ENCODE results near the gene DZIP1L. TPM values are rescaled to one million over a fixed set of nuclear protein-coding genes. Genes with fewer than 3 reads are reported as not detected.

The DZIP1L gene
- total RNA-seq, 1 experiment from 2014 or later = 11.1 TPM

DNA sequence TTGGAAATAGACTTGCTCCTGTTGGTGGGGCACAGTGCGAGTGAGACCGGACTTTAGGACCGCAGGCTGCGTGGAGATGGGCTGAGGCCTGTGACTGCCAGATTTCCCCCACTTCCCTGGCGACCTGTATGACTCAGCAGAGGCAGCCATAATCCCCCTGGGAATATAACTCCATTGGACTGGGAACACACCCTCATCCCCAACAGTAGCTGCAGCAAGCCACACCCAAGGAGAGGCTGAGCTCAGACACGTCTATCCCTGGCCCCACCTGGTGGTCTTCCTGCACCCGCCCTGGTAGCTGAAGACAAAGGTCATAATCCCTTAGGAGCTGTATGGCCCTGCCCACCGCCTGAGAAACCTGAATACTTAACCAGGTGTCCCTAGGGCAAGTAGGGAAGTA is 42.6 kb downstream of the DZIP1L start:
- in situ Hi-C loops (cut with HindIII; ENCODE audit: low pct_unique_long_range_greater_than_20kb, low sequenced_read_pairs) = no loop called here
- intact Hi-C loops (cut with micrococcal nuclease; ENCODE audit: unreplicated experiment) = no loop called here
- ChIA-PET POLR2A (no interaction called here), CTCF (interaction anchor here (0.5 kb wide), 1 partner anchor 236 kb away, joined by 4 read pairs; no protein-coding TSS in a partner anchor)
- TF ChIP-seq TCF7L2 (IDR thresholded peaks at IDR 0.05; ENCODE audit: low read depth, low read length) = no peak
- TF ChIP-seq REST (IDR thresholded peaks at IDR 0.05; ENCODE audit: insufficient read depth in 1 of 2, low read depth in 2 of 2, low read length in 1 of 2) = no peak
- no peak for TF ChIP-seq SIN3A (IDR thresholded peaks at IDR 0.05; ENCODE audit: borderline replicate concordance, insufficient read depth, low read depth, low read length)
- TF ChIP-seq, protein P1, sequence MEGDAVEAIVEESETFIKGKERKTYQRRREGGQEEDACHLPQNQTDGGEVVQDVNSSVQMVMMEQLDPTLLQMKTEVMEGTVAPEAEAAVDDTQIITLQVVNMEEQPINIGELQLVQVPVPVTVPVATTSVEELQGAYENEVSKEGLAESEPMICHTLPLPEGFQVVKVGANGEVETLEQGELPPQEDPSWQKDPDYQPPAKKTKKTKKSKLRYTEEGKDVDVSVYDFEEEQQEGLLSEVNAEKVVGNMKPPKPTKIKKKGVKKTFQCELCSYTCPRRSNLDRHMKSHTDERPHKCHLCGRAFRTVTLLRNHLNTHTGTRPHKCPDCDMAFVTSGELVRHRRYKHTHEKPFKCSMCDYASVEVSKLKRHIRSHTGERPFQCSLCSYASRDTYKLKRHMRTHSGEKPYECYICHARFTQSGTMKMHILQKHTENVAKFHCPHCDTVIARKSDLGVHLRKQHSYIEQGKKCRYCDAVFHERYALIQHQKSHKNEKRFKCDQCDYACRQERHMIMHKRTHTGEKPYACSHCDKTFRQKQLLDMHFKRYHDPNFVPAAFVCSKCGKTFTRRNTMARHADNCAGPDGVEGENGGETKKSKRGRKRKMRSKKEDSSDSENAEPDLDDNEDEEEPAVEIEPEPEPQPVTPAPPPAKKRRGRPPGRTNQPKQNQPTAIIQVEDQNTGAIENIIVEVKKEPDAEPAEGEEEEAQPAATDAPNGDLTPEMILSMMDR (IDR thresholded peaks at IDR 0.05) = no peak
- no peak for TF ChIP-seq POLR2AphosphoS5 (IDR thresholded peaks at IDR 0.05; ENCODE audit: low read depth, low read length)
- peaks cover 4% of the 10 kb centered on the region for H3K4me1 ChIP-seq (ENCODE audit: control insufficient read depth, insufficient read depth, low read length)
- no peak for DNase-seq (ENCODE audit: low read depth, low spot score)
- H3K9me3 ChIP-seq (ENCODE audit: control insufficient read depth, insufficient read depth, low read depth, low read length) = no peaks in the 10 kb centered on the region
- BruUV-seq (replicated peaks) = no TSS peak
- no peak overlapping the region for H3K27ac ChIP-seq (ENCODE audit: low read length)
- no peaks in the 10 kb centered on the region; the same call in 1 of the 2 replicates for H3K36me3 ChIP-seq (ENCODE audit: control insufficient read depth, insufficient read depth, low read length)
- H3K27me3 ChIP-seq (ENCODE audit: control insufficient read depth, insufficient read depth, low read length) = no peaks in the 10 kb centered on the region
- ATAC-seq = no peak
- no peak overlapping the region for H3K4me3 ChIP-seq (ENCODE audit: low read depth in 2 of 2, low read length in 2 of 2)

GRCh38 chr3:138070006-138070405 is 45.4 kb downstream of the DZIP1L start:
- Histone ChIP-seq H3K36me3 (ENCODE audit: control insufficient read depth, insufficient read depth, low read length) (no peaks in the 10 kb centered on the region; the same call in 1 of the 2 replicates), H3K4me3 (ENCODE audit: low read depth in 2 of 2, low read length in 2 of 2) (no peak overlapping the region), H3K27ac (ENCODE audit: low read length) (no peak overlapping the region), H3K4me1 (ENCODE audit: control insufficient read depth, insufficient read depth, low read length) (peaks cover 4% of the 10 kb centered on the region), H3K9me3 (ENCODE audit: control insufficient read depth, insufficient read depth, low read depth, low read length) (no peaks in the 10 kb centered on the region), H3K27me3 (ENCODE audit: control insufficient read depth, insufficient read depth, low read length) (no peaks in the 10 kb centered on the region)
- no peak for TF ChIP-seq SIN3A (IDR thresholded peaks at IDR 0.05; ENCODE audit: borderline replicate concordance, insufficient read depth, low read depth, low read length)
- no peak for TF ChIP-seq POLR2AphosphoS5 (IDR thresholded peaks at IDR 0.05; ENCODE audit: low read depth, low read length)
- TF ChIP-seq, protein P1 (IDR thresholded peaks at IDR 0.05) = no peak
- no peak for DNase-seq (ENCODE audit: low read depth, low spot score)
- no TSS peak for BruUV-seq (replicated peaks)
- CTCF ChIA-PET = interaction anchor here (1.2 to 1.4 kb wide), 2 partner anchors 48 kb away, joined by 3 to 4 read pairs; no protein-coding TSS in a partner anchor
- in situ Hi-C loops (cut with HindIII; ENCODE audit: low pct_unique_long_range_greater_than_20kb, low sequenced_read_pairs) = no loop called here
- intact Hi-C loops (cut with micrococcal nuclease; ENCODE audit: unreplicated experiment) = no loop called here
- ATAC-seq = no peak
- POLR2A ChIA-PET = interaction anchor here (0.6 kb wide), 1 partner anchor 1733 kb away, joined by 3 read pairs; no protein-coding TSS in a partner anchor

Measured in Panc1 (cell line).